Astrocyte (in vitro differentiated cells and primary cell): ENCODE measurements around the gene DGKG.

Source experiments
- EZH2 ChIP-seq: IDR thresholded peaks from 2 replicates; pipeline ENCODE4 v1.6.1; 2012; ENCODE audit warnings: mild to moderate bottlenecking, low read length, inconsistent platforms; ENCODE audit not compliant: insufficient read depth
- TF ChIP-seq, protein P1 (sequence below): IDR thresholded peaks from 2 replicates; pipeline ENCODE4 v1.5.1; 2011; ENCODE audit warnings: low read depth, mild to moderate bottlenecking, inconsistent platforms, low read length, moderate library complexity; ENCODE audit not compliant: insufficient read depth

DNA sequence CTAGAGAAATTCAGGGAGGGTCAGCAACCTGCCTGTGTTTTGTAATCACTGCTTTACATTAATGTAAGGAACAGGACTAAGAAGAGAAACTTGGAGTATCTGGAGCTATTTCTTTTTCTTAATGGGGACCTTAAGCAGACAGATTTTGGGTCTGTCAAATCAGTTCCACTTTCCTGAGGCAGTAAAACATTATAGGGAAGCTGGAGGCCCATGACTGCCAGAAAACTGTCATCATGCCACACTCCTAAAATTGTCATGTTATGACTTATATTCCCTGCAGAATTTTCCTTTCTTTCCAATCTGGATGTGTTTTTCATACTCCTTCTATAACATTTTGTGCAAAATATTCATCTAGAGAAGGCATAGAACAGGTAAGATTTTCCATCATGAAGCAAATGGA is 28.8 kb downstream of the DGKG start:
- no peak for TF ChIP-seq EZH2
- TF ChIP-seq, protein P1, sequence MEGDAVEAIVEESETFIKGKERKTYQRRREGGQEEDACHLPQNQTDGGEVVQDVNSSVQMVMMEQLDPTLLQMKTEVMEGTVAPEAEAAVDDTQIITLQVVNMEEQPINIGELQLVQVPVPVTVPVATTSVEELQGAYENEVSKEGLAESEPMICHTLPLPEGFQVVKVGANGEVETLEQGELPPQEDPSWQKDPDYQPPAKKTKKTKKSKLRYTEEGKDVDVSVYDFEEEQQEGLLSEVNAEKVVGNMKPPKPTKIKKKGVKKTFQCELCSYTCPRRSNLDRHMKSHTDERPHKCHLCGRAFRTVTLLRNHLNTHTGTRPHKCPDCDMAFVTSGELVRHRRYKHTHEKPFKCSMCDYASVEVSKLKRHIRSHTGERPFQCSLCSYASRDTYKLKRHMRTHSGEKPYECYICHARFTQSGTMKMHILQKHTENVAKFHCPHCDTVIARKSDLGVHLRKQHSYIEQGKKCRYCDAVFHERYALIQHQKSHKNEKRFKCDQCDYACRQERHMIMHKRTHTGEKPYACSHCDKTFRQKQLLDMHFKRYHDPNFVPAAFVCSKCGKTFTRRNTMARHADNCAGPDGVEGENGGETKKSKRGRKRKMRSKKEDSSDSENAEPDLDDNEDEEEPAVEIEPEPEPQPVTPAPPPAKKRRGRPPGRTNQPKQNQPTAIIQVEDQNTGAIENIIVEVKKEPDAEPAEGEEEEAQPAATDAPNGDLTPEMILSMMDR = no peak
